ENCODE results near the gene FAM13B.

DNA sequence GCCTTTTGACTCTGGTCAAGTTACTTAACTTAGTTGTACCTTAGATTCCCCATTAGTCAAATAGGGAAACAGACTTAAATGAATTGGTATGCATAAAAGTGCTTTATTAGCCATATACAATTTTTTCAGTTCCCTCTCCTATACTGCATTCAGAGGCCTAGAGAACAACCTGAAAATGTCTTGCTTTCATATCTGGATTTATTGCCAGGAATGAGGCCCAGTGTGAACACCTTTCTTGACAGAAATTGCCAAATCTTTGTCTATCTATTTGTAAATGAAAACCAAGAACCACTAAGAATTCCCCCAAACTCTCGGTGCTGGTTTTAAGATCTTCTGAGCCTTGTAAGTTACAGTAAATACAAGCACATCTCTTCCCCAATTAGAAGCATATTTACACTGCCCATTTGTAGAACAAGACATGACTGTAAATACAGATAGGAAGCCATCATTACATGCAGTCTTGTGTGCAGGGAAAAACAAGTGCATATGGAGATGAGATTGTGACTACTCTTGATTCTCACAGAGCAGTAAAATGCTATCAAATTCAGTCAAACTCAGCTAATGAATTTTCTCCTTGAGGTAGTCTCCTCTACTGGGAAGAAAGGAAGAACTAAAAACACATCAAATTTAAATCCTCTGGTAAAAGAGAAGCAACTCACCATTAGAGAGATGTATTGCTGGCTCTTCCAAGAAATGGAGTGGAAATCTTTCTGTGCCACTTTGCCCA lies 5.2 kb upstream of the FAM13B start:
- TF ChIP-seq, protein P1, sequence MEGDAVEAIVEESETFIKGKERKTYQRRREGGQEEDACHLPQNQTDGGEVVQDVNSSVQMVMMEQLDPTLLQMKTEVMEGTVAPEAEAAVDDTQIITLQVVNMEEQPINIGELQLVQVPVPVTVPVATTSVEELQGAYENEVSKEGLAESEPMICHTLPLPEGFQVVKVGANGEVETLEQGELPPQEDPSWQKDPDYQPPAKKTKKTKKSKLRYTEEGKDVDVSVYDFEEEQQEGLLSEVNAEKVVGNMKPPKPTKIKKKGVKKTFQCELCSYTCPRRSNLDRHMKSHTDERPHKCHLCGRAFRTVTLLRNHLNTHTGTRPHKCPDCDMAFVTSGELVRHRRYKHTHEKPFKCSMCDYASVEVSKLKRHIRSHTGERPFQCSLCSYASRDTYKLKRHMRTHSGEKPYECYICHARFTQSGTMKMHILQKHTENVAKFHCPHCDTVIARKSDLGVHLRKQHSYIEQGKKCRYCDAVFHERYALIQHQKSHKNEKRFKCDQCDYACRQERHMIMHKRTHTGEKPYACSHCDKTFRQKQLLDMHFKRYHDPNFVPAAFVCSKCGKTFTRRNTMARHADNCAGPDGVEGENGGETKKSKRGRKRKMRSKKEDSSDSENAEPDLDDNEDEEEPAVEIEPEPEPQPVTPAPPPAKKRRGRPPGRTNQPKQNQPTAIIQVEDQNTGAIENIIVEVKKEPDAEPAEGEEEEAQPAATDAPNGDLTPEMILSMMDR (IDR thresholded peaks at IDR 0.05; ENCODE audit: borderline replicate concordance, extremely low read depth, low read length, poor library complexity, severe bottlenecking): no peak
- no peak for TF ChIP-seq EZH2 (IDR thresholded peaks at IDR 0.05; ENCODE audit: borderline replicate concordance, low read depth, low read length, severe bottlenecking)

All from DND-41 (cell line).